K562 (cell line): ENCODE measurements around the gene SPAG17. TPM values are rescaled to one million over a fixed set of nuclear protein-coding genes. Genes with fewer than 3 reads are reported as not detected.

Source experiments
- ATAC-seq: fragments of 200-7000 bp; cut with Tn5 transposase; 3 replicates; pipeline ENCODE4 v1.9.1; 2020; ENCODE audit warnings: moderate library complexity
- BruUV-seq: library from RNA; stranded (reverse); fragments of 400-500 nt; replicated peaks from 2 replicates; lab custom pipeline; 2021; lab: Mats Ljungman, UMichigan
- CTCF ChIA-PET: fragments of 300-600 bp; formaldehyde crosslinking; extraction: SDS; loops from one replicate; lab custom pipeline; 2021; ENCODE audit warnings: low intra/inter-chr PET ratio; lab: Yijun Ruan, JAX
- POLR2A ChIA-PET: fragments of 300-600, 350-650 bp; sonication (Branson Sonifier 250); formaldehyde crosslinking; extraction: SDS; loops from one replicate; lab custom pipeline; 2021; ENCODE audit warnings: antibody characterized with exemption, inconsistent platforms; lab: Yijun Ruan, JAX
- DNase-seq, 4 experiments: peaks; one replicate each; pipeline versions ENCODE4 v3.0.0 to v3.0.0-alpha.2; 2011 to 2018; ENCODE audit warnings: low spot score in 3 of 4, mixed read lengths in 3 of 4; ENCODE audit errors: extremely low read depth in 1 of 4
- FAIRE-seq: peaks from 2 replicates; lab custom pipeline; 2011; peaks lifted over from hg19 to GRCh38; lab: Jason Lieb, UNC
- H2AFZ ChIP-seq: 2 replicates; pipeline ENCODE4 v1.6.0; 2011; ENCODE audit warnings: low read depth, low read length, control low read depth, inconsistent platforms
- H3K27ac ChIP-seq: fragments of 200-600 bp; 3 replicates; pipeline ENCODE4 v1.8.0; 2011; ENCODE audit warnings: low read depth, mild to moderate bottlenecking, control low read depth, inconsistent platforms, low read length, moderate library complexity, mixed read lengths; ENCODE audit errors: extremely low read depth
- H3K27me3 ChIP-seq, 2 experiments: fragments of 300-600 bp in 1 of 2; 2 replicates in 1 of 2; 3 replicates in 1 of 2; pipeline versions ENCODE4 v1.6.0 to v1.8.0; 2011; ENCODE audit warnings: inconsistent platforms in 2 of 2, low read length in 2 of 2, mild to moderate bottlenecking in 1 of 2, mixed read lengths in 1 of 2, moderate library complexity in 1 of 2; ENCODE audit not compliant: control insufficient read depth in 2 of 2, insufficient read depth in 2 of 2
- H3K36me3 ChIP-seq: fragments of 300-600 bp; 3 replicates; pipeline ENCODE4 v1.8.0; 2011; ENCODE audit warnings: mild to moderate bottlenecking, low read length, inconsistent platforms; ENCODE audit not compliant: control insufficient read depth, insufficient read depth
- H3K4me1 ChIP-seq, 2 experiments: fragments of 200-600 bp in 1 of 2; replicated peaks in 1 of 2; 2 replicates in 1 of 2; 3 replicates in 1 of 2; pipeline versions ENCODE4 v1.5.1 to v1.8.0; 2011; ENCODE audit warnings: inconsistent platforms in 2 of 2, low read length in 2 of 2, mild to moderate bottlenecking in 1 of 2, mixed read lengths in 1 of 2, moderate library complexity in 1 of 2; ENCODE audit not compliant: control insufficient read depth in 2 of 2, insufficient read depth in 2 of 2
- H3K4me2 ChIP-seq: 2 replicates; pipeline ENCODE4 v1.6.1; 2011; ENCODE audit warnings: low read length, control low read depth, inconsistent platforms, mixed read lengths; ENCODE audit not compliant: insufficient read depth
- H3K4me3 ChIP-seq: fragments of 200-600 bp; sonication (generic), shearing (Covaris generic); 2 replicates; pipeline ENCODE4 v1.5.1; 2016; ENCODE audit warnings: control low read depth, inconsistent platforms
- H3K79me2 ChIP-seq: fragments of 200-600 bp; 3 replicates; pipeline ENCODE4 v1.8.0; 2011; ENCODE audit warnings: low read length, inconsistent platforms; ENCODE audit not compliant: control insufficient read depth, insufficient read depth
- H3K9ac ChIP-seq, 2 experiments: 2 replicates each; pipeline versions ENCODE4 v1.6.0 to v1.6.1; 2011; ENCODE audit warnings: low read depth in 2 of 2, low read length in 2 of 2, control low read depth in 1 of 2, inconsistent platforms in 1 of 2, mild to moderate bottlenecking in 1 of 2, mixed read lengths in 1 of 2; ENCODE audit not compliant: insufficient read depth in 1 of 2
- H3K9me1 ChIP-seq: one replicate; pipeline ENCODE4 v1.6.0; 2011; ENCODE audit warnings: inconsistent platforms, mild to moderate bottlenecking, low read length, moderate library complexity; ENCODE audit not compliant: control insufficient read depth, insufficient read depth
- H3K9me3 ChIP-seq: replicated peaks from 2 replicates; pipeline ENCODE4 v1.5.1; 2011; ENCODE audit warnings: low read depth, low read length, inconsistent platforms; ENCODE audit not compliant: control insufficient read depth, insufficient read depth
- H4K20me1 ChIP-seq: replicated peaks from 2 replicates; pipeline ENCODE4 v1.6.1; 2011; ENCODE audit warnings: low read length, inconsistent platforms, mixed read lengths; ENCODE audit not compliant: control insufficient read depth, insufficient read depth
- CTCF ChIP-seq, 3 experiments: IDR thresholded peaks in 2 of 3; conservative IDR thresholded peaks in 1 of 3; 2 replicates each; pipeline ENCODE4 v1.5.1; 2011 to 2012; ENCODE audit warnings: low read length in 3 of 3, mild to moderate bottlenecking in 3 of 3, control low read depth in 2 of 3, improper control_type of control experiment in 1 of 3, inconsistent platforms in 1 of 3, low read depth in 1 of 3, mixed read lengths in 1 of 3, moderate library complexity in 1 of 3; ENCODE audit not compliant: insufficient read depth in 2 of 3
- IRF1 ChIP-seq: sonication (generic); formaldehyde crosslinking; IDR thresholded peaks from 2 replicates; pipeline ENCODE4 v1.8.0; 2022; ENCODE audit warnings: missing genetic modification reagents, mild to moderate bottlenecking, borderline replicate concordance
- NKRF ChIP-seq: fragments of 450-650 bp; IDR thresholded peaks from 2 replicates; pipeline ENCODE4 v1.6.1; 2016; ENCODE audit warnings: borderline replicate concordance
- STAG1 ChIP-seq: sonication (generic); formaldehyde crosslinking; IDR thresholded peaks from 2 replicates; pipeline ENCODE4 v1.5.0; 2020; ENCODE audit warnings: missing genetic modification reagents, borderline replicate concordance
- ZNF395 ChIP-seq: fragments of 200-800 bp; sonication (Bioruptor generic); IDR thresholded peaks from 2 replicates; pipeline ENCODE4 v1.6.1; 2017; ENCODE audit warnings: missing genetic modification characterization, missing compliant biosample characterization
- WGBS: fragments of 100-300 bp; shearing (Covaris generic); methylation state at CpG from one replicate; pipeline ENCODE4 v1.1.6; 2016; ENCODE audit warnings: low coverage, mixed read lengths; ENCODE audit not compliant: insufficient coverage; ENCODE audit errors: missing lambda C conversion rate; 5-methylcytosine and 5-hydroxymethylcytosine counted together
- in situ Hi-C: fragments of 300-500 bp; cut with MboI; formaldehyde crosslinking; loops from 4 replicates; pipeline ENCODE4 v1.15.0; 2018; ENCODE audit warnings: inconsistent platforms, mixed read lengths
- intact Hi-C: fragments of 100-400 bp; cut with micrococcal nuclease; formaldehyde crosslinking; loops from 2 replicates; pipeline ENCODE4 v1.14.2; 2022
- polyA plus RNA-seq, 8 experiments: library from polyadenylated mRNA; depleted of rRNA in 4 of 8; stranded (reverse) in 5 of 8; unstranded in 3 of 8; fragments of >200 nt; fragmentation: Nextera tagmentation in 2 of 8; fragmentation: Illumina TruSeq in 1 of 8; extraction: Ambion mirVana in 2 of 8; extraction: Trizol in 1 of 8; gene quantifications; 2 replicates each; pipeline versions ENCODE4 v1.2.1 to v1.2.3, GENCODE V29; 2011 to 2014; ENCODE audit warnings: inconsistent platforms in 1 of 8, missing spikeins in 1 of 8
- total RNA-seq, 7 experiments: library from RNA; depleted of rRNA in 6 of 7; stranded (reverse); fragments of >200 nt in 6 of 7; fragmentation: Illumina TruSeq in 2 of 7; extraction: Trizol in 2 of 7; gene quantifications; 2 replicates each; pipeline versions ENCODE4 v1.2.1 to v1.2.3, GENCODE V29; 2011 to 2021; ENCODE audit warnings: low replicate concordance in 1 of 7

SPAG17 gene
- total and polyA plus RNA-seq, 9 of the 15 experiments (the other 6 are each of a cell fraction or from before 2014, with no cell fraction given): 0.07 to 2.1 (median 1.5) TPM

- TF ChIP-seq NKRF: no peak
- no peak for TF ChIP-seq STAG1 (CRISPR knock-in tag)
- no peak for TF ChIP-seq IRF1 (CRISPR knock-in tag)
These were observed 217.1 kb downstream of the SPAG17 start (continued) for GRCh38 chr1:117967881-117968280.

GRCh38 chr1:117967477-117967876 lies 217.6 kb downstream of the SPAG17 start:
- no peak overlapping the region for H3K27ac ChIP-seq
- intact Hi-C loops (no loop called here), in situ Hi-C loops (no loop called here)
- DNase-seq: no peak
- BruUV-seq: no TSS peak
- CTCF ChIA-PET: no interaction called here
- H3K4me3 ChIP-seq: no peak overlapping the region
- ATAC-seq: peak; percentile 56
- peaks cover 15% of the 10 kb centered on the region; the same call in 1 of the 3 replicates for H3K36me3 ChIP-seq
- H3K9me3 ChIP-seq: no peaks in the 10 kb centered on the region
- no peaks in the 10 kb centered on the region for H3K9me1 ChIP-seq
- H4K20me1 ChIP-seq: no peaks in the 10 kb centered on the region
- 25% methylated on average over 4 of the region's 4 CpGs for WGBS
- H3K27me3 ChIP-seq: no peaks in the 10 kb centered on the region
- no peak overlapping the region for H3K9ac ChIP-seq
- POLR2A ChIA-PET: interaction anchor here (2.4 kb wide), 1 partner anchor 10 kb away, joined by 8 read pairs; no protein-coding TSS in a partner anchor
- no peak overlapping the region for H3K4me2 ChIP-seq
- FAIRE-seq: no peak
- no peaks in the 10 kb centered on the region for H3K4me1 ChIP-seq
- TF ChIP-seq CTCF (IDR thresholded peaks at IDR 0.05 in 2 of 3, conservative IDR thresholded peaks at IDR 0.05 in 1 of 3; ENCODE audit: insufficient read depth in 2 of 3, low read depth in 1 of 3, low read length in 3 of 3): peak in 1 of 3 experiments; percentile 21; a peak in 1 of 6 replicates
- no peak for TF ChIP-seq ZNF395 (CRISPR knock-in tag)
- H3K79me2 ChIP-seq: no peaks in the 10 kb centered on the region
- H2AFZ ChIP-seq: no peak overlapping the region
